Activated T-cell treated with anti-CD3 and anti-CD28 coated beads, Interleukin-2, amount 50 U/mL, for 72 hours (primary cell): Measurements from ENCODE around the gene RBM19. TPM values are rescaled to one million over a fixed set of nuclear protein-coding genes. Genes with fewer than 3 reads are reported as not detected.
A peak's percentile ranks its signal among the peaks of the same experiment; 100 is the strongest.
"Not testable (repeated sequence)": the region's sequence is repeated elsewhere in the genome, so short reads cannot be mapped to it uniquely, and the experiment has no call there.

Experiments
- ATAC-seq, 2 donors: fragments of 150-1000 bp; cut with Tn5 transposase; replicated peaks in 1 of 2; 2 replicates each; pipeline ENCODE4 v1.10.0; 2021; ENCODE audit warnings: moderate library complexity in 2 of 2, mild to moderate bottlenecking in 1 of 2
- DNase-seq, 2 donors: peaks; one replicate each; pipeline ENCODE4 v3.0.0; 2021 to 2022; ENCODE audit warnings: mixed read lengths in 1 of 2
- H3K27ac Mint-ChIP-seq: one replicate; pipeline ENCODE4 v1.8.0; 2022; ENCODE audit warnings: mild to moderate bottlenecking, moderate library complexity, mixed read lengths
- H3K27me3 Mint-ChIP-seq: one replicate; pipeline ENCODE4 v1.8.0; 2022; ENCODE audit warnings: low read depth, mixed read lengths
- H3K36me3 Mint-ChIP-seq, 2 donors: one replicate each; pipeline ENCODE4 v1.8.0; 2022; ENCODE audit warnings: mixed read lengths in 2 of 2, mild to moderate bottlenecking in 1 of 2; ENCODE audit not compliant: insufficient read depth in 2 of 2
- H3K4me1 Mint-ChIP-seq: one replicate; pipeline ENCODE4 v1.8.0; 2022; ENCODE audit warnings: low read depth, mixed read lengths
- H3K4me3 Mint-ChIP-seq, 2 donors: one replicate each; pipeline ENCODE4 v1.8.0; 2022; ENCODE audit warnings: mild to moderate bottlenecking in 2 of 2, mixed read lengths in 2 of 2, moderate library complexity in 2 of 2
- H3K9me3 Mint-ChIP-seq, 2 donors: one replicate each; pipeline ENCODE4 v1.8.0; 2022; ENCODE audit warnings: mixed read lengths in 2 of 2
- total RNA-seq, 2 donors: library from RNA; stranded (reverse); gene quantifications; one replicate each; pipeline ENCODE4 v1.2.3, GENCODE V29; 2022

The RBM19 gene
- 10 to 100 TPM; 76.2 to 84.8 TPM for total RNA-seq

GRCh38 chr12:113965951-113966797 lies at the start of gene RBM19:
Gene RBM19, minus strand, starts transcription at chr12:113966325. Its CDS starts 98 bp downstream, at chr12:113966227.
- Mint-ChIP-seq H3K27ac (peak within 1 kb of the TSS; percentile 95), H3K36me3 (peaks cover 6 to 12% of the 10 kb centered on the region in 2 donors), H3K4me3 (peak within 1 kb of the TSS; percentile 98 to 100), H3K27me3 (no peaks in the 10 kb centered on the region), H3K4me1 (peaks cover 76% of the 10 kb centered on the region), H3K9me3 (no peaks in the 10 kb centered on the region)
- DNase-seq (peak; percentile 97 to 98), ATAC-seq (peak; percentile 76 to 77)

- Mint-ChIP-seq H3K36me3 (peaks cover 1 to 2% of the 10 kb centered on the region in 2 donors), H3K4me3 (no peak overlapping the region), H3K4me1 (no peaks in the 10 kb centered on the region), H3K27ac (no peak overlapping the region), H3K9me3 (peaks cover 1 to 2% of the 10 kb centered on the region in 2 donors), H3K27me3 (peaks cover 35% of the 10 kb centered on the region)
- DNase-seq (no peak), ATAC-seq (no peak)
These were observed 49.7 kb upstream of the RBM19 start for GRCh38 chr12:114015851-114016250.

GRCh38 chr12:114013575-114014345 lies 47.6 kb upstream of the RBM19 start:
- peaks cover 1 to 2% of the 10 kb centered on the region in 2 donors for H3K9me3 Mint-ChIP-seq
- H3K4me1 Mint-ChIP-seq: no peaks in the 10 kb centered on the region
- peaks cover 36% of the 10 kb centered on the region for H3K27me3 Mint-ChIP-seq
- no peak overlapping the region for H3K4me3 Mint-ChIP-seq
- H3K27ac Mint-ChIP-seq: no peak overlapping the region
- H3K36me3 Mint-ChIP-seq: peaks cover 1 to 2% of the 10 kb centered on the region in 2 donors
- ATAC-seq (no peak), DNase-seq (no peak)

- Mint-ChIP-seq H3K36me3 (peaks cover 1 to 2% of the 10 kb centered on the region in 2 donors), H3K4me1 (no peaks in the 10 kb centered on the region), H3K9me3 (peaks cover 1 to 2% of the 10 kb centered on the region in 2 donors), H3K27ac (no peak overlapping the region), H3K4me3 (no peak overlapping the region), H3K27me3 (peaks cover 35% of the 10 kb centered on the region)
- no peak for ATAC-seq
- DNase-seq: no peak
These were observed 46.8 kb upstream of the RBM19 start for GRCh38 chr12:114012744-114013431.

GRCh38 chr12:114011711-114012110 lies 45.6 kb upstream of the RBM19 start:
- H3K4me3 Mint-ChIP-seq: no peak overlapping the region
- DNase-seq (no peak), ATAC-seq (no peak)
- peaks cover 1 to 2% of the 10 kb centered on the region in 2 donors for H3K36me3 Mint-ChIP-seq
- no peaks in the 10 kb centered on the region for H3K4me1 Mint-ChIP-seq
- peaks cover 34% of the 10 kb centered on the region for H3K27me3 Mint-ChIP-seq
- H3K27ac Mint-ChIP-seq: no peak overlapping the region
- H3K9me3 Mint-ChIP-seq: peaks cover 1 to 2% of the 10 kb centered on the region in 2 donors

GRCh38 chr12:114006482-114007425 lies 40.6 kb upstream of the RBM19 start:
- no peak overlapping the region for H3K27ac Mint-ChIP-seq
- H3K36me3 Mint-ChIP-seq: no peaks in the 10 kb centered on the region
- DNase-seq: no peak
- H3K27me3 Mint-ChIP-seq: peaks cover 17% of the 10 kb centered on the region
- H3K9me3 Mint-ChIP-seq: no peaks in the 10 kb centered on the region
- no peak for ATAC-seq
- no peaks in the 10 kb centered on the region for H3K4me1 Mint-ChIP-seq
- no peak overlapping the region for H3K4me3 Mint-ChIP-seq

GRCh38 chr12:114004402-114004801 lies 38.3 kb upstream of the RBM19 start:
- Mint-ChIP-seq H3K4me3 (no peak overlapping the region), H3K27ac (no peak overlapping the region), H3K27me3 (peaks cover 22% of the 10 kb centered on the region), H3K36me3 (no peaks in the 10 kb centered on the region), H3K4me1 (no peaks in the 10 kb centered on the region), H3K9me3 (no peaks in the 10 kb centered on the region)
- ATAC-seq (no peak), DNase-seq (no peak)

- H3K9me3 Mint-ChIP-seq: no peaks in the 10 kb centered on the region
- no peak for DNase-seq
- no peaks in the 10 kb centered on the region for H3K36me3 Mint-ChIP-seq
- no peak overlapping the region for H3K4me3 Mint-ChIP-seq
- peaks cover 23% of the 10 kb centered on the region for H3K27me3 Mint-ChIP-seq
- H3K4me1 Mint-ChIP-seq: no peaks in the 10 kb centered on the region
- H3K27ac Mint-ChIP-seq: no peak overlapping the region
- no peak for ATAC-seq
These were observed 37.2 kb upstream of the RBM19 start for GRCh38 chr12:114003286-114003685.

- Mint-ChIP-seq H3K4me1 (peaks cover 6% of the 10 kb centered on the region), H3K36me3 (no peaks in the 10 kb centered on the region), H3K27me3 (peaks cover 17% of the 10 kb centered on the region)
These were observed 35.6 kb upstream of the RBM19 start for GRCh38 chr12:114001511-114002340.

GRCh38 chr12:114000861-114001260 lies 34.7 kb upstream of the RBM19 start:
- no peak for DNase-seq

More at GRCh38 chr12:114001511-114002340, 35.6 kb upstream of the RBM19 start:
- DNase-seq (no peak), ATAC-seq (no peak)
- Mint-ChIP-seq H3K9me3 (no peaks in the 10 kb centered on the region), H3K4me3 (no peak overlapping the region), H3K27ac (no peak overlapping the region)

GRCh38 chr12:114000261-114000660 lies 34.1 kb upstream of the RBM19 start:
- not testable (repeated sequence) for H3K4me1 Mint-ChIP-seq

More at GRCh38 chr12:114000861-114001260, 34.7 kb upstream of the RBM19 start:
- H3K27me3 Mint-ChIP-seq: peaks cover 17% of the 10 kb centered on the region
- H3K36me3 Mint-ChIP-seq: no peaks in the 10 kb centered on the region
- H3K4me3 Mint-ChIP-seq: no peak overlapping the region
- H3K27ac Mint-ChIP-seq: no peak overlapping the region
- peaks cover 6% of the 10 kb centered on the region for H3K4me1 Mint-ChIP-seq
- no peaks in the 10 kb centered on the region for H3K9me3 Mint-ChIP-seq
- ATAC-seq: no peak

More at GRCh38 chr12:114000261-114000660, 34.1 kb upstream of the RBM19 start:
- ATAC-seq, H3K27ac Mint-ChIP-seq, H3K9me3 Mint-ChIP-seq, H3K36me3 Mint-ChIP-seq, DNase-seq, H3K4me3 Mint-ChIP-seq: not testable (repeated sequence)
- peaks cover 17% of the 10 kb centered on the region for H3K27me3 Mint-ChIP-seq
